Caco-2 (cell line): Measurements from ENCODE around the gene ARL10. TPM values are rescaled to one million over a fixed set of nuclear protein-coding genes. Genes with fewer than 3 reads are reported as not detected.

Experiments used
- BruUV-seq: library from RNA; stranded (reverse); fragments of 400-500 nt; replicated peaks from 2 replicates; lab custom pipeline; 2021; lab: Mats Ljungman, UMichigan
- CTCF ChIA-PET: fragments of 300-600 bp; sonication (Branson Sonifier 250); formaldehyde crosslinking; loops from one replicate; lab custom pipeline; 2022; ENCODE audit warnings: antibody characterized with exemption; lab: Charles Lee
- POLR2A ChIA-PET: fragments of 300-600 bp; sonication (Branson Sonifier 250); formaldehyde crosslinking; loops from one replicate; lab custom pipeline; 2022; ENCODE audit warnings: antibody characterized with exemption; lab: Charles Lee
- DNase-seq, 2 experiments: peaks; one replicate each; pipeline versions ENCODE4 v3.0.0 to v3.0.0-alpha.2; 2020 to 2022
- H3K27me3 ChIP-seq: replicated peaks from 2 replicates; pipeline ENCODE4 v1.6.0; 2011; ENCODE audit warnings: low read length; ENCODE audit not compliant: control insufficient read depth, insufficient read depth
- H3K36me3 ChIP-seq: 2 replicates; pipeline ENCODE4 v1.5.1; 2011; ENCODE audit warnings: low read length; ENCODE audit not compliant: control insufficient read depth, insufficient read depth
- H3K4me1 ChIP-seq: fragments of 250-450 bp; sonication (Bioruptor Pico); 2 replicates; pipeline ENCODE4 v1.5.1; 2020; ENCODE audit warnings: mild to moderate bottlenecking
- H3K4me3 ChIP-seq: 2 replicates; pipeline ENCODE4 v1.5.1; 2011; ENCODE audit warnings: low read depth, mild to moderate bottlenecking, control low read depth, low read length
- H3K9me3 ChIP-seq: fragments of 250-450 bp; sonication (Bioruptor Pico); 2 replicates; pipeline ENCODE4 v1.5.1; 2020; ENCODE audit warnings: mild to moderate bottlenecking, moderate library complexity
- H3K27ac Mint-ChIP-seq: one replicate; pipeline ENCODE4 v1.8.0; 2022; ENCODE audit warnings: mixed read lengths; ENCODE audit not compliant: unreplicated experiment
- H3K27me3 Mint-ChIP-seq: one replicate; pipeline ENCODE4 v1.8.0; 2022; ENCODE audit warnings: mixed read lengths; ENCODE audit not compliant: insufficient read depth, unreplicated experiment
- H3K36me3 Mint-ChIP-seq: one replicate; pipeline ENCODE4 v1.8.0; 2022; ENCODE audit warnings: mild to moderate bottlenecking, mixed read lengths; ENCODE audit not compliant: insufficient read depth, unreplicated experiment
- H3K4me1 Mint-ChIP-seq: one replicate; pipeline ENCODE4 v1.8.0; 2022; ENCODE audit warnings: low read depth, mixed read lengths; ENCODE audit not compliant: unreplicated experiment
- H3K4me3 Mint-ChIP-seq: one replicate; pipeline ENCODE4 v1.8.0; 2022; ENCODE audit warnings: mild to moderate bottlenecking, moderate library complexity, mixed read lengths; ENCODE audit not compliant: unreplicated experiment
- H3K9me3 Mint-ChIP-seq: one replicate; pipeline ENCODE4 v1.8.0; 2022; ENCODE audit warnings: mixed read lengths; ENCODE audit not compliant: unreplicated experiment
- intact Hi-C: fragments of 100-400 bp; cut with micrococcal nuclease; formaldehyde crosslinking; loops from one replicate; pipeline ENCODE4 v1.10.0; 2022; ENCODE audit not compliant: unreplicated experiment
- total RNA-seq: library from RNA; stranded (reverse); gene quantifications from 2 replicates; pipeline ENCODE4 v1.2.3, GENCODE V29; 2022
- TF ChIP-seq, protein P1 (sequence below), 2 experiments: fragments of 200-600 bp in 1 of 2; IDR thresholded peaks; 1 replicate in 1 of 2; 2 replicates in 1 of 2; pipeline versions ENCODE4 v1.5.1 to v1.8.0; 2011 to 2022; ENCODE audit warnings: antibody characterized with exemption in 1 of 2, control low read depth in 1 of 2, inconsistent platforms in 1 of 2, low read depth in 1 of 2, low read length in 1 of 2, mild to moderate bottlenecking in 1 of 2, moderate library complexity in 1 of 2; ENCODE audit not compliant: insufficient read depth in 1 of 2, severe bottlenecking in 1 of 2, unreplicated experiment in 1 of 2

ARL10 gene
- total RNA-seq, 1 experiment from 2014 or later = 2.3 TPM

DNA sequence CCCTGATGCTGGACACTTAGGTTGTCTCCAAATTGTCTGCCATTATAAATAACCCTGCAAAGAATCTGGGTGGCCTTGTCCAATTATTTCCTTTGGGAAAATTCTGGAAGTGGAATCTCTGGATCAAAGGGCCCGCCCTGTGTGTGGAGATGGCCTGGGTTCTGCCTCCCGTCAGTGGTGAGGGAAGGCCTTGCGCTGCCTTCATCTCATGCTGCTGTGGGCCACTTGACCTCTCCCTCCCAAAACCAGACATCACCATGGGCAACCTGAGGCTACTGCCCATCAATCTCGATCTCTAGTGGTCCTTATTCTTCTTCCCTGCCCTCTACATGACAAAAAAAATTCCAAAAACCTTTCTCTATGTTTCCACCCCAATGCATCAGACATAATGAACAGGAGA, 44.5 kb downstream of the ARL10 start:
- no peaks in the 10 kb centered on the region for H3K27me3 Mint-ChIP-seq

DNA sequence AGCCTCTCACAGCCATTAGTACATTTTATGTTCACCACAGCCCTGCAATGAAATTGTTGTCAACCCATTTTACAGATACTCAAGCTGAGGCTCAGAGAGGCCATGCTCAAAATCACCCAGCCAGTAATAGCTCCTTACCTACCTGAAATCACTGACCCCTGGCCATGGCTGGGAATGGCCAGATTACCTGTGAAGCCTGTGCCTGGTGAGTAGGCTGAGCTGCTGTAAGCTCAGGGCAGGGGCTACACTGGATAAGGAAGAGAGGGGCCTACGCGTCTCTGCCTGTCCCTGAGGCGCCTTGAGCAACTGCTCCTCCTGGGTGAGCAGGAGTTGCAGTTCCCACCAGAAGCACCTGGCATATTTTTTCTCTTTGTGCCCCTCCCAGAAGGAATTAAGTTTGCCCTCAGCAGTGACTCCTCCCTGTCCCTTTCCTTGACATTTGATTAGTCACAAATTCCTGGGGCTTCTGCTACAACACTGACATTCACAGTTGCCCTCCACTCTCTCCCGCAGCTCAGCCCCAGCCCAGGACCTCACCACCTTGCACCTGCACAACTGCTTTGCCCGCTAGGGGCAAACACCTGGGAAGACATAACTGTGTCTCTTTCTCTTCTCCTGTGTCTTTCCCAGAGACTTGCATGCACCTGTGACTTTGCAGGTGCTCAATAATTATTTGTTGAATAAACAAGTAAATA, 45.3 kb downstream of the ARL10 start:
- H3K4me3 Mint-ChIP-seq = no peak overlapping the region
- peaks cover 9% of the 10 kb centered on the region for H3K4me1 Mint-ChIP-seq
- no peaks in the 10 kb centered on the region for H3K9me3 Mint-ChIP-seq
- Histone ChIP-seq H3K4me3 (no peak overlapping the region), H3K36me3 (no peaks in the 10 kb centered on the region), H3K9me3 (no peaks in the 10 kb centered on the region), H3K27me3 (no peaks in the 10 kb centered on the region), H3K4me1 (peaks cover 4% of the 10 kb centered on the region; the same call in 1 of the 2 replicates)
- TF ChIP-seq, protein P1, sequence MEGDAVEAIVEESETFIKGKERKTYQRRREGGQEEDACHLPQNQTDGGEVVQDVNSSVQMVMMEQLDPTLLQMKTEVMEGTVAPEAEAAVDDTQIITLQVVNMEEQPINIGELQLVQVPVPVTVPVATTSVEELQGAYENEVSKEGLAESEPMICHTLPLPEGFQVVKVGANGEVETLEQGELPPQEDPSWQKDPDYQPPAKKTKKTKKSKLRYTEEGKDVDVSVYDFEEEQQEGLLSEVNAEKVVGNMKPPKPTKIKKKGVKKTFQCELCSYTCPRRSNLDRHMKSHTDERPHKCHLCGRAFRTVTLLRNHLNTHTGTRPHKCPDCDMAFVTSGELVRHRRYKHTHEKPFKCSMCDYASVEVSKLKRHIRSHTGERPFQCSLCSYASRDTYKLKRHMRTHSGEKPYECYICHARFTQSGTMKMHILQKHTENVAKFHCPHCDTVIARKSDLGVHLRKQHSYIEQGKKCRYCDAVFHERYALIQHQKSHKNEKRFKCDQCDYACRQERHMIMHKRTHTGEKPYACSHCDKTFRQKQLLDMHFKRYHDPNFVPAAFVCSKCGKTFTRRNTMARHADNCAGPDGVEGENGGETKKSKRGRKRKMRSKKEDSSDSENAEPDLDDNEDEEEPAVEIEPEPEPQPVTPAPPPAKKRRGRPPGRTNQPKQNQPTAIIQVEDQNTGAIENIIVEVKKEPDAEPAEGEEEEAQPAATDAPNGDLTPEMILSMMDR (IDR thresholded peaks at IDR 0.05; ENCODE audit: insufficient read depth in 1 of 2, low read depth in 1 of 2, low read length in 1 of 2, severe bottlenecking in 1 of 2, unreplicated experiment in 1 of 2) = no peak
- no TSS peak for BruUV-seq
- intact Hi-C loops = loop anchor here (10.0 kb wide), 1 partner anchor 74 kb away; no protein-coding TSS in a partner anchor
- ChIA-PET CTCF (no interaction called here), POLR2A (no interaction called here)
- no peak for DNase-seq
- peaks cover 38% of the 10 kb centered on the region for H3K36me3 Mint-ChIP-seq
- H3K27ac Mint-ChIP-seq = no peak overlapping the region
- H3K27me3 Mint-ChIP-seq = no peaks in the 10 kb centered on the region

More for the DNA sequence above, 44.5 kb downstream of the ARL10 start:
- Histone ChIP-seq H3K36me3 (no peaks in the 10 kb centered on the region), H3K4me1 (no peaks in the 10 kb centered on the region), H3K4me3 (no peak overlapping the region), H3K27me3 (no peaks in the 10 kb centered on the region), H3K9me3 (no peaks in the 10 kb centered on the region)
- no peaks in the 10 kb centered on the region for H3K9me3 Mint-ChIP-seq
- H3K4me3 Mint-ChIP-seq = no peak overlapping the region
- intact Hi-C loops = loop anchor here (10.0 kb wide), 1 partner anchor 75 kb away; no protein-coding TSS in a partner anchor
- POLR2A ChIA-PET = no interaction called here
- H3K27ac Mint-ChIP-seq = no peak overlapping the region
- H3K4me1 Mint-ChIP-seq = peaks cover 9% of the 10 kb centered on the region
- BruUV-seq = no TSS peak
- H3K36me3 Mint-ChIP-seq = peaks cover 40% of the 10 kb centered on the region
- DNase-seq = no peak
- CTCF ChIA-PET = no interaction called here
- TF ChIP-seq, protein P1 (IDR thresholded peaks at IDR 0.05; ENCODE audit: insufficient read depth in 1 of 2, low read depth in 1 of 2, low read length in 1 of 2, severe bottlenecking in 1 of 2, unreplicated experiment in 1 of 2) = no peak

DNA sequence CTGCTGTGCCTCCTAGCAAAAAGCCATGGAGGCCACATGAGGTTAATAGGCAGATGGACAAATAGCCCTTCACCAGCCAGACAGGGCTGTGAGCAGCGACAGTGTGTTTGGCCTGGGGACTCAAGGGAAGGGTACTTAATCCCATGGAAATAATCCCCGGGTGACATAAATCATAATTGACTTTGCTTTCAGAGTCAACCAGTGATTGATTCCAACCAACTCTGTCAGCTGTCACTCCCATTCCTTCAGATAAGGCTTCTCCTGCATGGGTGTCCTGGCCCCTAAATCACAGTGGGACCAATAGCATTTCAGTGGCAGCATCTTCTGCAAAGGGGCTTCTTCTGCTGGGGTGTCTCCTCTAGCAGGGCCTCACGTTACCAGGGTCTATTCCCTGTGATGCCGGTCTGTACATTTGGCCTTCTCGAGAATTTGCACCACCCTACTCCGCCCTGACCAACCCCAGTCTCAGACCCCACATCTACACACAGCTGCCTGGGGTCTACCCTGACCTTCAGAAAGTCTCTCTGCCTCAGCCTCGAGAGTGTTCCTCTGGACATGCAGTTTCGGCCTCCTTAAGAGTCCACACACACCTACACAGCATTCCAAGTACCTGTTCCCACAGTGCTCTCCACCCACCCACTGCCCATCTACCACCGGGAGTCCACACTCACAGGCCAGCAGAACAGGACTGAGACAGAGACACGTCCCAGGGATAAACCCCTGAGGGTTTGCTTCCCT, 47.4 kb downstream of the ARL10 start:
- no peaks in the 10 kb centered on the region for H3K36me3 ChIP-seq
- intact Hi-C loops = loop anchor here (10.0 kb wide), 1 partner anchor 72 kb away; no protein-coding TSS in a partner anchor
- H3K9me3 ChIP-seq = no peaks in the 10 kb centered on the region
- peaks cover 12% of the 10 kb centered on the region for H3K4me1 ChIP-seq
- Mint-ChIP-seq H3K36me3 (peaks cover 27% of the 10 kb centered on the region), H3K9me3 (no peaks in the 10 kb centered on the region), H3K4me1 (peaks cover 17% of the 10 kb centered on the region), H3K4me3 (no peak overlapping the region), H3K27me3 (no peaks in the 10 kb centered on the region), H3K27ac (no peak overlapping the region)
- H3K27me3 ChIP-seq = no peaks in the 10 kb centered on the region
- ChIA-PET POLR2A (no interaction called here), CTCF (no interaction called here)
- TF ChIP-seq, protein P1 (IDR thresholded peaks at IDR 0.05; ENCODE audit: insufficient read depth in 1 of 2, low read depth in 1 of 2, low read length in 1 of 2, severe bottlenecking in 1 of 2, unreplicated experiment in 1 of 2) = no peak
- DNase-seq = no peak
- no TSS peak for BruUV-seq
- H3K4me3 ChIP-seq = no peak overlapping the region
